H1 (cell line): ENCODE results near the gene NOB1. TPM values are rescaled to one million over a fixed set of nuclear protein-coding genes. Genes with fewer than 3 reads are reported as not detected.

ENCODE experiments used
- JUN ChIP-seq: IDR thresholded peaks from 2 replicates; pipeline ENCODE4 v1.6.1; 2011; ENCODE audit warnings: low read depth, mild to moderate bottlenecking, improper control_type of control experiment, low read length
- POLR2AphosphoS5 ChIP-seq: IDR thresholded peaks from 2 replicates; pipeline ENCODE4 v1.6.1; 2011; ENCODE audit warnings: low read depth, low read length
- RBBP5 ChIP-seq: IDR thresholded peaks from 2 replicates; pipeline ENCODE4 v1.7.1; 2012; ENCODE audit warnings: low read depth, mild to moderate bottlenecking, inconsistent platforms, low read length, moderate library complexity, borderline replicate concordance
- polyA plus RNA-seq, 7 experiments: library from polyadenylated mRNA; depleted of rRNA in 3 of 7; stranded (reverse) in 5 of 7; unstranded in 2 of 7; fragments of >200 nt in 5 of 7; fragments of 200-250 nt in 2 of 7; gene quantifications; 1 replicate in 5 of 7; 2 replicates in 1 of 7; 4 replicates in 1 of 7; pipeline versions ENCODE4 v1.2.1 to v1.2.3, GENCODE V29; 2011 to 2013; ENCODE audit warnings: missing spikeins in 2 of 7, mixed read lengths in 2 of 7
- total RNA-seq: library from RNA; stranded (reverse); fragmentation: NEBNext Ultra II Directional; extraction: Animal tissue kit (Norgen Biotek cat#: 25700); gene quantifications from 2 replicates; pipeline ENCODE4 v1.2.1, GENCODE V29; 2021
- TF ChIP-seq, protein P1 (sequence below): IDR thresholded peaks from 2 replicates; pipeline ENCODE4 v1.6.1; 2012; ENCODE audit warnings: inconsistent platforms
- TF ChIP-seq, protein P2 (sequence below): IDR thresholded peaks from 2 replicates; pipeline ENCODE4 v1.6.1; 2012; ENCODE audit warnings: low read length, inconsistent platforms

Gene NOB1
- total and polyA plus RNA-seq, 2 of the 8 experiments (the other 6 are each of a cell fraction or from before 2014, with no cell fraction given): 88.2 to 108 TPM

DNA sequence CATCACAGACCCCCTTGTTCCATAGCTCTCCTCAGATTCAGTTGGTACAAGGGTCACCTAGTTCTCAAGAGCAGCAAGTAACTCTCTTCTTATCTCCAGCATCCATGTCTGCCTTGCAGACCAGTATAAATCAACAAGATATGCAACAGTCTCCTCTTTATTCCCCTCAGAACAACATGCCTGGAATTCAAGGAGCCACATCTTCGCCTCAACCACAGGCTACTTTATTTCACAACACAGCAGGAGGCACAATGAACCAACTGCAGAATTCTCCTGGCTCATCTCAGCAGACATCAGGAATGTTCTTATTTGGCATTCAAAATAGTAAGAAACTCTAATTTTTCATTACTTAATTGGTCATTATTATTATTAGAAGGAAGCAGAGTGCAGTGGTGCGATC is 60.8 kb downstream of the NOB1 start (continued):
- TF ChIP-seq, protein P1, sequence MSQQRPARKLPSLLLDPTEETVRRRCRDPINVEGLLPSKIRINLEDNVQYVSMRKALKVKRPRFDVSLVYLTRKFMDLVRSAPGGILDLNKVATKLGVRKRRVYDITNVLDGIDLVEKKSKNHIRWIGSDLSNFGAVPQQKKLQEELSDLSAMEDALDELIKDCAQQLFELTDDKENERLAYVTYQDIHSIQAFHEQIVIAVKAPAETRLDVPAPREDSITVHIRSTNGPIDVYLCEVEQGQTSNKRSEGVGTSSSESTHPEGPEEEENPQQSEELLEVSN: no peak
- TF ChIP-seq RBBP5 (no peak), JUN (no peak), POLR2AphosphoS5 (no peak)
- TF ChIP-seq, protein P2, sequence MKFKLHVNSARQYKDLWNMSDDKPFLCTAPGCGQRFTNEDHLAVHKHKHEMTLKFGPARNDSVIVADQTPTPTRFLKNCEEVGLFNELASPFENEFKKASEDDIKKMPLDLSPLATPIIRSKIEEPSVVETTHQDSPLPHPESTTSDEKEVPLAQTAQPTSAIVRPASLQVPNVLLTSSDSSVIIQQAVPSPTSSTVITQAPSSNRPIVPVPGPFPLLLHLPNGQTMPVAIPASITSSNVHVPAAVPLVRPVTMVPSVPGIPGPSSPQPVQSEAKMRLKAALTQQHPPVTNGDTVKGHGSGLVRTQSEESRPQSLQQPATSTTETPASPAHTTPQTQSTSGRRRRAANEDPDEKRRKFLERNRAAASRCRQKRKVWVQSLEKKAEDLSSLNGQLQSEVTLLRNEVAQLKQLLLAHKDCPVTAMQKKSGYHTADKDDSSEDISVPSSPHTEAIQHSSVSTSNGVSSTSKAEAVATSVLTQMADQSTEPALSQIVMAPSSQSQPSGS: no peak
